T-helper 17 cell (primary cell): ENCODE measurements around the gene PYGM. TPM values are rescaled to one million over a fixed set of nuclear protein-coding genes. Genes with fewer than 3 reads are reported as not detected.

Source experiments
- ATAC-seq: fragments of 150-1000 bp; cut with Tn5 transposase; 2 replicates; pipeline ENCODE4 v1.10.0; 2021; ENCODE audit warnings: mild to moderate bottlenecking, moderate library complexity
- DNase-seq, 3 donors: peaks; one replicate each; pipeline versions ENCODE4 v3.0.0 to v3.0.0-alpha.2; 2020 to 2021
- H3K9me3 ChIP-seq: one replicate; pipeline ENCODE4 v1.7.0; 2013; ENCODE audit warnings: low read length, mild to moderate bottlenecking; ENCODE audit not compliant: control insufficient read depth, poor library complexity, severe bottlenecking
- H3K27ac Mint-ChIP-seq: one replicate; pipeline ENCODE4 v1.8.0; 2022; ENCODE audit warnings: mild to moderate bottlenecking, moderate library complexity, mixed read lengths
- H3K27me3 Mint-ChIP-seq: one replicate; pipeline ENCODE4 v1.8.0; 2022; ENCODE audit warnings: mixed read lengths
- H3K36me3 Mint-ChIP-seq: one replicate; pipeline ENCODE4 v1.8.0; 2022; ENCODE audit warnings: low read depth, mixed read lengths
- H3K4me1 Mint-ChIP-seq: one replicate; pipeline ENCODE4 v1.8.0; 2022; ENCODE audit warnings: mild to moderate bottlenecking, mixed read lengths
- H3K4me3 Mint-ChIP-seq: one replicate; pipeline ENCODE4 v1.8.0; 2022; ENCODE audit warnings: mild to moderate bottlenecking, moderate library complexity, mixed read lengths
- total RNA-seq, 4 donors: library from RNA in 2 of 4; stranded (reverse) in 2 of 4; gene quantifications; one replicate each; pipeline ENCODE4 v1.2.3 and lab custom pipeline; 2022 to 2026

The PYGM gene
- total RNA-seq, 2 donors from 2014 or later, result 11.8 to 27.1 TPM

DNA sequence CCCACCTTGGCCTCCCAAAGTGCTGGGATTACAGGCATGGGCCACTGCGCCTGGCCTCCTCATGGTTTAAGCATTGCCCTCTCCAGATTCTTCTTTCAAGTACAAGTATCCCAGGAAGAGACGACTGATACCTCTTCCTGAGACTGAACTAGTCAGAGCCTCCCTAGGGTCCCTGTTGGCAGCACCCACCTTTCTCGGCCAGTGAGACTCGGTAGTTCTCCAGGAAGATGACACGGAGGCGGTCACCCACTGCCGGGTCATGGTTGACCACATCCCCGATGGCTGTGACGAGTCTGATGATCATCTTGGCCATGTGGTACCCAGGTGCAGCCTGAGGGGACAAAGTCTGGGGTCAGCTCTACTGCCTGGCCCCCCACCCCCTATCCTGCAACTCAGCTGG lies 8.6 kb downstream of the PYGM start:
- no peaks in the 10 kb centered on the region for H3K36me3 Mint-ChIP-seq
- H3K4me1 Mint-ChIP-seq, result peaks cover 24% of the 10 kb centered on the region
- H3K4me3 Mint-ChIP-seq, result no peak overlapping the region
- H3K9me3 ChIP-seq, result no peaks in the 10 kb centered on the region
- peak overlapping the region; percentile 87 for H3K27ac Mint-ChIP-seq
- H3K27me3 Mint-ChIP-seq, result no peaks in the 10 kb centered on the region
- no peak for DNase-seq
- no peak for ATAC-seq

DNA sequence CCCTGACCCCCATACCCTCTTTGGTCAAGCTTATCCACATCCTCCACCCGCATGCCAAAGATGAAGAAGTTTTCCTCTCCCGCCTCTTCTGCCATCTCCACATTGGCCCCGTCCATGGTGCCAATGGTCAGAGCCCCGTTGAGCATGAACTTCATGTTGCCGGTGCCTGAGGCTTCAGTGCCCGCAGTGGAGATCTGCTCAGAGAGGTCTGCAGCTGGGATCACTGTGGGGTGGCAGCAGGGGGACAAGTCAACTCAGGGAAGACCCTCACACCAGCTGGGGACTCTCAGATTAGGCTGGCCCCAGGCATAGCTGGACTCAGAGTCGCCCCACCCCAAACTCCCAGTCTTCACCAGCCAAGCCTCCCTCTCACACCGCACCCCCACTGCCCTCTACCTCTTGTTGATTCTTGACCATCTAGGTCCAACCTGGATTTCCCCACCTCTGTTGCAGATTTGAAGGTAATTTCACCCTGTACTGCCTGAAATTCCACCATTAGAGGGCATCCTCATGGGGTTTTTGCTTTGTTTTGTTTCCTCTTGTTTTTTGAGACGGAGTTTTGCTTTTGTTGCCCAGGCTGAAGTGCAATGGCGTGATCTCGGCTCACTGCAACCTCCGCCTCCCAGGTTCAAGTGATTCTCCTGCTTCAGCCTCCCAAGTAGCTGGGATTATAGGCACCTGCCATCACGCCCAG lies 9.3 kb downstream of the PYGM start:
- H3K9me3 ChIP-seq, result no peaks in the 10 kb centered on the region
- Mint-ChIP-seq H3K27ac (peak overlapping the region; percentile 87), H3K36me3 (no peaks in the 10 kb centered on the region), H3K4me1 (peaks cover 26% of the 10 kb centered on the region), H3K27me3 (no peaks in the 10 kb centered on the region), H3K4me3 (no peak overlapping the region)
- ATAC-seq (no peak), DNase-seq (no peak)

DNA sequence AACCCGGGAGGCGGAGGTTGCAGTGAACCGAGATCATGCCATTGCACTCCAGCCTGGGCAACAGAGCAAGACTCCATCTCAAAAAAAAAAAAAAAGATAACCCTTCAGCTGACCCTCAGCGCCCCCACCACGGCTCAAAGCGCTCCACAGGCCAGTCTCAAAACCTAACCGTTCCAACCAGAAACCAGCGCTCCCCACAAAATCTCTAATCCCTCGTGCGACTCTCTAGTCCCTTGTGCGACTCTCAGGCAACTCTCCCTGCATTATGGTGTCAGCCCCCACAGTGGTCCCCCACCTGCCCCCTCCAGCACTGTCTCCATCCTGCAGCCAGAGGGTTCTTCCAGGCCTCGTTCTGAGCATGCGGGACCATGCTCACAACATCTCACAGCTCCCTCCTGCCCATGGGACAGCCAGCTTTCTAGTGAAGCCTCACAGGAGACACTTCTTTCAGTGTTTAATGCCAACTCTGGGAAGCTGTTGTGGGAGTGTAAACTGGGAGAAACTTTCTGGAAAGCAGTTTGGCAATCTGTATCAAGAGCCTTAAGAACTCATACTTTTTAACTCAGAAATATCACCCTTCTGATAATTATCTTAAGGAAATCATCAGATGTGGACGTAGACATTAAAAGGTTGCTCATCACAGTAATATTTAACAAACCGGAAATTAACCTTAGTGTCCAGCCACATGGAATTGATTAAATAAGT lies 11.7 kb downstream of the PYGM start:
- Mint-ChIP-seq H3K27ac (peak overlapping the region; percentile 89), H3K4me1 (peaks cover 38% of the 10 kb centered on the region), H3K4me3 (peak overlapping the region; percentile 33), H3K36me3 (peaks cover 7% of the 10 kb centered on the region), H3K27me3 (no peaks in the 10 kb centered on the region)
- no peak for ATAC-seq
- H3K9me3 ChIP-seq, result no peaks in the 10 kb centered on the region
- DNase-seq, result no peak

DNA sequence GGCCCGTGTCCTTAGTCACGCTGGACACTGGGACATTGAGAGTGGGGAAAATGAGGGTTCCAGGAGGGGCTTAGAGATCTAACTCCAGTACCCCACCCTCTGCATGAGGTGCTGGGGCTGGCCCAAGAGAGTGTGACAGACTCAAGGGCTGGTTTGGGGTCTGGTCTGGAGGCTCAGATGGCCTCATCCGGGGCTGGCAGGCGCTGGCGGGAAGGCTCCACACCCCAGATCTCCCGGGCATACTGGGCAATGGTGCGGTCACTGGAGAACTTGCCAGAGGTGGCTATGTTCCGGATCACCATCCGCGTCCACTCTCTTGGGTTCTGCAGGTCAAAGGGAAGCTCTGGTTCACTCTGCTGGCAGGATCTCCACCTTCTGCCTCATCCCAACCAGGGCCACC lies 13.3 kb downstream of the PYGM start:
- Mint-ChIP-seq H3K4me3 (peak overlapping the region; percentile 98), H3K27me3 (no peaks in the 10 kb centered on the region), H3K36me3 (peaks cover 8% of the 10 kb centered on the region), H3K4me1 (peaks cover 37% of the 10 kb centered on the region), H3K27ac (peak overlapping the region; percentile 98)
- H3K9me3 ChIP-seq, result no peaks in the 10 kb centered on the region
- ATAC-seq (no peak), DNase-seq (no peak)

DNA sequence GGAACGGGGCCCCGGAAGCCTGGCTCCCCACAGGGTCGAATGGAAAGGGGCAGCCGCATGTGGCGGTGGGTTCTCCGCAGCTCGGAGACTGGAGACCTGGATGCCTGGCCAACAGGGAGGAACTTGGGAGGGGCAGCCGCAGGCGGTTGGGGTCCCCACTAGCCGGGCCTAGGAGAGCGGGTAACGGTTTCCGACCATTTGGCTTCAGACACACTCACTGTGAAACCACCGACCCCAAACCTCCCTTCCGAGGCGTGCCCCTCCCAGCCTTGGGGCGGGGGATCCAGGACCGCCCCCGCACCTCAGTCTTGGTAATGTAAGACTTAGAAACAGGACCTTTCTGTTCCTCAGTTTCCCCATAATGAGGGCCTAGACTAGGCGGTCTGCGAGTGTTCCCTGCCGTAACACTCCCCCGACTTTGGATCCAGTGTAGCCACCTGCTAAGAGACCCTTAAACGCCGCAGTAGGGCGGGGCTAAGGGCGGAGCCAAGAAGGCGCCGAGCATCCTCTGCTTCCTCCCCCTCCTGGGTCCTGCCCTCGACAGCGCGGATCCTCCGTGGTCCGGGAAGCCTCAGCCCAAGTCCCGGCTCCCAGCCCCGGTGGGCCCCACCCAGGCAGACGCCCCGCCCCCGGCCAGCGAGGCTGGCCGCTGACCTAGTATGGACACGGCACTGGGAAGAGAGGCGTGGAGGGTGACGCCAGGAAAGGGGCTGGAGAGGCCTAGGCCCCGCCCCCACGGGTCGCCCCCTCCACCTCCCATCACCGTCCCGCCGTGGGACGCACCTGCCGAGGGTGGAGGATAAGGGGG lies 14.0 kb downstream of the PYGM start:
- Mint-ChIP-seq H3K4me1 (peaks cover 40% of the 10 kb centered on the region), H3K36me3 (peaks cover 9% of the 10 kb centered on the region), H3K4me3 (peak overlapping the region; percentile 98), H3K27ac (peak overlapping the region; percentile 98), H3K27me3 (no peaks in the 10 kb centered on the region)
- H3K9me3 ChIP-seq, result no peaks in the 10 kb centered on the region
- DNase-seq (peak; percentile 63 to 73 (median 73)), ATAC-seq (peak; percentile 54)

DNA sequence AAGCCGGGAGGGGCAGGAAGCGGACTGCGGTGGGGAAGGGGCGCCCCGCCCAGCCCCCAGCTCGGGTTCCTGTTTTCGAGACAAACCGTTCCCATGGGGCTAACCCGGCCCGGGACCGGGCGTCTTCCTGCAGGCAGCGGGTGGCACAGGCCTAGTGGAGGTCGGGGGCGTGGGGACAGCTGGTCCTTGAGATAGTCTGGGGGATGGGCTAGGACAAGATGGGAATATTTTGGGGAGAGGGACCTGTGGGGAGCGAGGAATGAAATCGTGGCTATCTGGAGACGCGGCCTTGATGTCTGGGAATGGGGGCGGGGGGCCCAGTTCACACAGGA lies 14.6 kb downstream of the PYGM start:
- Mint-ChIP-seq H3K27me3 (no peaks in the 10 kb centered on the region), H3K4me1 (peaks cover 39% of the 10 kb centered on the region), H3K4me3 (peak overlapping the region; percentile 98), H3K36me3 (peaks cover 13% of the 10 kb centered on the region), H3K27ac (peak overlapping the region; percentile 98)
- no peaks in the 10 kb centered on the region for H3K9me3 ChIP-seq
- peak; percentile 45 for ATAC-seq
- DNase-seq, result peak; percentile 72 to 80 (median 72)

DNA sequence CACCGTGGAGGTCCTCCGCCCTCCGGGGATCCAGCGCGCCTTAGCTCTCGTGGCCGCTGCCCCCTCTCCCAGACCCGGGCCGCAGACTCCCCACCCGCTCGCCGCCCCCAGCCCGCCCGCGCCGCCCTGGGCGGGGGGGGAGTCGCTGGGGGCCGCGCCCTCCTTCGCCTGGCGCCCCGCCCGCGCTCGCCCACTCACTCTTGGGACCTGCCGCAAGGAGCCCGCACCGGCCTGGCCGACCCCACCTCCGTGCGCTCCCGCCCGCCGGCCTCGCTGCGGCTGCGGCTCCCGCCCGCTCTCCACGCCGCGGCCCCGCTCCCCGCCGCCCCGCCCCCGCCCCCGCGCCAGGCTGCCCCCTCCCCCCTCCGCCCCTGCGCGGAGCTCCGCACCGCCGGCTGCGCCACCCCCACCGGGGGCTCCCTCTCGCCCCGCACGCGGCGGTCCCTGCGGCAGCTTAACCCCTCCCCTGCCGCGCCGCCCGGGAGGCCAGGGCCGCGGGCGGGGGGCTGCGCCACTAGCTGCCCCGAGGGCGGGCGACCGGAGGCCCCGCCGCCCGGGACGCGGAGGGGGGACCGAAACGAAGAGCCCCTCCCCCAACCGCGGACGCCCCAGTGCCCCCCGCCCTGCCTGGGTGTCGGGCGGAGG lies 15.1 kb downstream of the PYGM start:
- Mint-ChIP-seq H3K4me3 (peak overlapping the region; percentile 99), H3K36me3 (peaks cover 13% of the 10 kb centered on the region), H3K27me3 (no peaks in the 10 kb centered on the region), H3K27ac (peak overlapping the region; percentile 98), H3K4me1 (peaks cover 40% of the 10 kb centered on the region)
- DNase-seq, result peak in 2 of 3 donors; percentile 42 to 52
- H3K9me3 ChIP-seq, result no peaks in the 10 kb centered on the region
- peak; percentile 1 for ATAC-seq

DNA sequence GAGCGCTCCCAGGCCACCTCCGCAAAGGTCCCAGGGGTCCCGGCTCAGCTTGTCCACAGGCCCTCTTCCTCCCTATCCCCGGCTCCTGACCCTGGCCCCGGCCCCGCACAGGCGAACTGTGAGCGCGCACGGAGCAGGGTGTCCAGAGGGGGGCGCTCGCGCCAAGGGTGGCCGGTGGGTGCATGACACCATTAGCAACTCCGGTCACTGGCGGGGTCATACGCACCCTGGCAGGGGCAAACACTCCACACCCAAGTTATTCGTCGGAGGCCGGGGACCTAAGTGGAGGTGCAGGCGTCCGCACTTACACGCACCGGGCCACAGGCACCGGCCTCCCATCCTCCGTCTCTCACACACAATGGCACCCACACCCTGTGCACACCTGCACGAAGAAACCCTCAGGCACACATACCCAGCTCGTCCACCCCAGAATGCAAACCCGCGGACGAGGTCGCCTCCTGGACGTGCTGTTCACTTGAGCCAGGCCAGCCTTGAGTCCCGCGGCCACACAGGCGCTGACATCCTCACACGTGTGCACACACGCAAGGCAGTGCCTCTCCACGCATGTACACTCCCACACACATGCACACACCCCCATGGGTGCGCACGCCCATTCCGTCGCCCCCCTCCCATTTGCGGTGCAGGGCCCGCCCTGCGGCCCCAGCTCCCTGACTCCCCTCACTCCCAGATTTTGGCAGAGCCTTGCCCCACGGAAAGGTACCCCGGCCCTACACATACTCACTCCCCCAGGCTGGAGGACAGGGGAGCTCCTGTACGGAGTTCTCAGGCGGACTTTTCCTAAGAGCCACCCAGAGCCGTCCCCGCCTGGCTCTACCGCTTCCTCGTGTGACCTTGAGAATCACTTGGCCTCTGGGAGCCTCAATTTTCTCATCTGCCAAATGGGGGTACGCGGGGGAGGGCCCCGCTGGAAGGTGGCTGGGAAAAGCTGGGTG lies 15.9 kb downstream of the PYGM start, which contains the start of gene RASGRP2:
Gene RASGRP2 (minus strand): TSS at position 552 of the 953 bp plus-strand sequence. CDS start 1,276 bp downstream, outside the sequence.
- Mint-ChIP-seq H3K36me3 (peaks cover 13% of the 10 kb centered on the region), H3K4me1 (peaks cover 47% of the 10 kb centered on the region)

DNA sequence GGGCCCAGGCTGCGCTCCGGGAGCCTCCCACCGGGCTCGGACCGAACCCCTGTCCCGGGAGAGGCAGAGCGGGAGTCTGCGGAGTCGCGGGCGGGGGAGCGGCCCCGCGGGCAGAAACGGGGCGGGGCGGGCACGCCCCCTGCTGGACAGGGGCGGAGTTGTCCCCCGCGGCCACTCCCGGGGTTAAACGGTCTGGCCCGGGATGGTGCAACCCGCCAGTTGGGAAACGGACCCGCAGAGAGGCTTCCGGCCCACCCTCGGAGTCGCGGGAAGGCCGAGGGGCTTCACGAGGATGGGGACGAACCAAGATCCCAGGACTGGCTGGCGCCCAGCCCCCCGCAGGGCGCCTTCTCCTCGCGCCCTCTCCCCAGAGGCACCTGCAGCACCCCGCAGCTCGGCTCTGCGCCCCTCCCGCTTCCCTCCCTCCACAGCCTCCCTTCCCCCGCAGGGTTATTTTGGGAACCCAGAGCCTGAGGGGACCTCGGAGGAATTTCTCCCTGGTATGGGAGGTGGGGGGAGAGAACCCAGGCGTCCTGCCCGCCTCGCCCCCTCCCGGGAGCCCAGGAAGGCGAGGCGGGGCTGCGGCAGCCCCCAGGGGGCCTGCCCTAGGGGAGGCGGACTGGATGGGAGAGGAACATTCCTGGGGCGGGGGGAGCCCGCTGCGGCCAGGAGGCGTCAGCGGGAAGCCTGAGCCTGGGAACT lies 16.7 kb downstream of the PYGM start:
- Mint-ChIP-seq H3K4me1 (peaks cover 46% of the 10 kb centered on the region), H3K27me3 (no peaks in the 10 kb centered on the region), H3K36me3 (peaks cover 13% of the 10 kb centered on the region), H3K27ac (peak overlapping the region; percentile 98), H3K4me3 (peak overlapping the region; percentile 99)
- H3K9me3 ChIP-seq, result no peaks in the 10 kb centered on the region
- DNase-seq (peak; percentile 70 to 80 (median 76)), ATAC-seq (peak; percentile 17)

More for the DNA sequence above, 15.9 kb downstream of the PYGM start, which contains the start of gene RASGRP2:
- peak within 1 kb of the TSS; percentile 99 for H3K4me3 Mint-ChIP-seq
- H3K27me3 Mint-ChIP-seq, result no peaks in the 10 kb centered on the region
- ATAC-seq (peak; percentile 64), DNase-seq (peak; percentile 77 to 90 (median 78))
- no peaks in the 10 kb centered on the region for H3K9me3 ChIP-seq
- H3K27ac Mint-ChIP-seq, result peak within 1 kb of the TSS; percentile 98

DNA sequence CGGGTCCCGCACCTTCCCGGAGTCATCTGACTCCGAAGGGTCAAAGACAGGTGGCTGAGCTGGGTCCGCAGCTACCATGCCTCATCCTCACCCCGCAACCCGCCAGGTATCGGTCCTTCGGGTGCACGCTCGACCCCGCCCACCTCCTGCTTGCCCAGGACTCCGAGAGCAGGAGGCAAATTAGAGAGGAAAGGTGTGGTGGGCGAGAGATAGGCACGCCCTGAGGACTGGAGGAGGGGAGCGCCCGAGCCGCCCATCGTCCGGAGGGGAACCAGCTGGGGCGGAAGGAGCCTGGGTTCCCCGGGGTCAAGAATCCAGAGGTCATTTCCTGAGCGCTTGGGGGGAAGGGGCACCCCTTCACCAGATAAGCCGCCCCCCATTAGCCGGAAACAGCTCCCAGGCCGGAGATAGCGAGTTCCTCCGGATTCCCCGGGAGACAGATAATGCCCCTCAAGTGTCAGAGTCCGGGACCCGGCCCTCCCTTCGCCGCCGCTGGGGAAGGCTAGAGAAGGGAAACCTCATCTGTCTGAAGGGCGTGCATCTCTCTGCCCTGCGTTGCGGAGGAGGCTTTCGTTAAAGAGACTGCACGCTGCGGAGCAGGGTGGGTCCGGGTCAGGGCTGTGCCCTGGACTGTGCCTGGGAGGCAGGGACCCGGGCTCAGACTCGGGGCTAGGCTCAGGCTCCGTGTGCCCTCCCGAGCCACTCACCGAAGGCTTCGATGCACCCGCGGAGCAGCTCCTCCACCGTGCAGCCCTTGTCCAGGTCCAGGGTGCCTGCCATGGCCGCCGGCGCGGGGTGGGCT lies 17.5 kb downstream of the PYGM start:
- DNase-seq, result no peak
- ATAC-seq, result no peak
- H3K4me3 Mint-ChIP-seq, result peak overlapping the region; percentile 99
- peaks cover 13% of the 10 kb centered on the region for H3K36me3 Mint-ChIP-seq
- no peaks in the 10 kb centered on the region for H3K9me3 ChIP-seq
- H3K27ac Mint-ChIP-seq, result peak overlapping the region; percentile 83
- no peaks in the 10 kb centered on the region for H3K27me3 Mint-ChIP-seq
- peaks cover 45% of the 10 kb centered on the region for H3K4me1 Mint-ChIP-seq
